Stimulated activated CD4-positive, alpha-beta T cell treated with anti-CD3 and anti-CD28 coated beads, TNF-alpha, amount 100 ng/mL, for 48 hours (primary cell): Measurements from ENCODE around the gene ADA.

ENCODE experiments used
- DNase-seq, 3 donors: peaks; one replicate each; pipeline ENCODE4 v3.0.0-alpha.2; 2020; ENCODE audit warnings: low read depth in 3 of 3

Gene ADA

DNA sequence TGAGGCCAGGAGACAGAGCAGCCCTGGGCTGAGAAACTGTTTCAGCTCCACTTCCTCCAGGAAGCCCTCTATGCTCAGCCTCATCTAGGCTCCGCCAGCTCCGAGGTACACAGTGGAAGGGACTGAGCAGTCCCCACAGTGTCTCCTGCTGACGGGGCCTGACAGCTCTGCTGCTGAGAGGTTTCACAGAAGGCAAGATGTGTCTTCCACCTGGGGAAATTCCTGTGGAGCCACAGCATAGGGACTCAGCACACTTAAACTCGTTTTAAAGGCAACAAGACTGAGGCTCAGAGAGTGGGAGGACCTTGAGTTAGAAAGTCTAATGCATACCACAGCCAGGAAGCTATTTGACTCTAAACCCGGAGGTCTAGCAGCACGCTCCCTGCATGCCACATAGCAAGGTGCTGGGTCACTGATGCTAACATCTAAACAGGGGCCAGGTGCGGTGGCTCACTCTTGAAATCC, 6.8 kb downstream of the ADA start:
- no peak for DNase-seq

DNA sequence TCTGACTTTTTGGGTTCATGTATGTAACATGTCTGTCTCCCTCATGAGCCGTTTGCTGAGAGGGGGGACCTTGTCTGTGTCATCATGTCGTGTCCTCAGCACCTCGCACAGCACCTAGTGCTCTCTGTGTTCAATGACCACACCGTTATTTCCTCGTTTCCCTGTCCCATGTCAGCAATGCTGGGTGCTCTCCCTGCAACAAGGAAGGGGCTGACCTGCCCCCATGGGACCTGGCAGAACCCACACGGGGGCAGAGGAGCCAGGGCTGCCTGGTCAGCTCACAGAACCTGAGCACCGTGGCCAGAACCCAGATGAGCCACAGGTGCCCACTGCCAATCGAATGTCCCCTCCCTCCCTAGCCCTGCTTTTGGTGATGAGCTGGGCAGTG, 7.3 kb downstream of the ADA start:
- DNase-seq, result no peak

DNA sequence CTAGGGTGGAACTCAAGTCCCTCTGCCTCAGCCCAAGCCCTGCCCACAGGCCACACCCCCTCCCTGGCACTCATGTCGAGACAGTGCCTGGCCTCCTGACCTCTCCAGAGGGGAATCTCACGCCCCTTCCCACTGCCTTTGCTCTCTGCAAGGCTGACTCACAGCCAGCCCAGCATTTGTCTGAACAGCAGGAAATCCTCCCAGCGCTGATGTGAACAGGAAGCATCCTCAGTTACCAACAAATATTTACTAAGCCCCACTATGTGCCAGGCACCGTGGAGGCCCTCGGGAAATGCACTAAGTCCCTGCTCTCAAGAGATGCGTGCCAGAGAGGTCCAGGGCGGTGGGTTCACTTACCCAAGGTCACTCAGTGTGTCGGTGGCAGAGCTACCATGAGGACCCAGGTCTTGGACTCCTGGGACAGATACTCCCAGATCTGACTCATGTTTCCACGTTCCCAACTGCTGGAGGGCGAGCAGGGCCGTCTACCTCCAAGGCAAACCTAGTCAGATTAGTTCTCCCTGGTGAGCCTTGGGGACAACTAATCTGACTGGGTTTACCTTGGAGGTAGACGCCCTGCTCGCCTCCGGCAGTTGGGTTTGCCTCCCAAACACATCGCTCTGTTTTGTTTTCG, 7.8 kb downstream of the ADA start:
- DNase-seq, result no peak

DNA sequence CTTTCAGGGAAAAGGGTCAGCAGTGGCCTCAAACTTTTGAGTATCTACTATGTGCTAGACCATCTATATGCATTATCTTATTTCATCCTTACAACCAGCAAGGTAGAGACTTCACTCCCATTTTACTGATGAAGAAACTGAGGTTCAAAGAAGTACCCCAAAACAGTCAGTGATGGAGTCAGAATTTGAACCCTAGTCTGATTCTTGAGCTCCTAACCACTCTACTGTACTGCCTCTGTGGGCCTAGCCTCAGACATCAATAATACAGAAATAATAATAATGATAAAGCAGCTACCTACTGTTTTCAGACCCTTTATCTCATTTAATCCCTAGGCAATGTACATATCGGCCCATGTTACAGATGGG, 8.4 kb downstream of the ADA start:
- DNase-seq, result no peak

DNA sequence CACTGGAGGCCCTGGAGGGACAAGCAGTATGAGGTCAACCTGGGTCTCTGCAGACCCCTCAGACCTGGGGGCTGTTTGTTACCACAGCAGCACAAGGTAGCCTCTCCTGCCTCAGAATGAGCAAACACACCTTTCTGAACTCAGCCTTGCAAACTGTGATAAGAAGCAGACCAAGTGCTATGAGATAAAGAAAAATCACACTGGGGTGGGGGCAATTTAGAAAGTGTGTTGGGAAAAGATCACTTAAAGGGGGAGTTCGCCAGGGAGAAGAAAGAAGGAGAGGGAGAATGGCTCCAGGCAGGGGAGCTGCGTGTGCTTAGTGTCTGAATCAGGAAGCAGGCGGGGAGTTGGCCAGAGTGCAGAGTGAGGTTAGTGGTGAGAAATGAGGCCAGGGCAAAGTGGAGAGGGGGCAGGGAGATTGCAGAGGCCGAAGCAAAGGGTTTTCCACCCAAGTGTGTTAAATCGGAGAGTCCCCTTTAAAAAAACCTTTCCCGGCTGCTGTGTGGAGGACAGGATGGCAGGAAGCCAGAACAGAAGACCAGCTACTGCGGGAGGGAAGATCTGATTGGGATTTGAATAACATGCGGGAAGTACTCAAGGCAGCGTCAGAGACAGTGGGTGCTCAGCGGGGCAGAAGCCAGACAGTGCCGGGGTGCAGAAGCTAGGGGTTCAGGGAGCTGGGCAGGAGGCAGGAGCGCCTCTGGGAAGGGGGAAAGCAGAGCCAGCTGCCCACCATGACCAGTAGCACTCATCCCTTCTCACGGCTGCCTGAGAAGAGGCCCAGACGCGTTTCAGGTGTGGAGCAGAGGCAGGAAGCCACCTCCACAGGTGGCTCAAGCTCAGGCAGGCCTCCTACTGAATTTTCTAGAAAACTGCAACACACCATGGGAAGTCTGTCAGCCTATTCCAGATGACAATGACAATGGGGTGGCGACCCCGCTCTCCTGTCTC, 9.0 kb downstream of the ADA start:
- no peak for DNase-seq

GRCh38 chr20:44641325-44641724, 10.2 kb downstream of the ADA start:
- no peak for DNase-seq

- no peak for DNase-seq
Observed at GRCh38 chr20:44640522-44640921, 11.0 kb downstream of the ADA start.

- DNase-seq, result no peak
Observed at GRCh38 chr20:44637522-44638372, 13.8 kb downstream of the ADA start.

DNA sequence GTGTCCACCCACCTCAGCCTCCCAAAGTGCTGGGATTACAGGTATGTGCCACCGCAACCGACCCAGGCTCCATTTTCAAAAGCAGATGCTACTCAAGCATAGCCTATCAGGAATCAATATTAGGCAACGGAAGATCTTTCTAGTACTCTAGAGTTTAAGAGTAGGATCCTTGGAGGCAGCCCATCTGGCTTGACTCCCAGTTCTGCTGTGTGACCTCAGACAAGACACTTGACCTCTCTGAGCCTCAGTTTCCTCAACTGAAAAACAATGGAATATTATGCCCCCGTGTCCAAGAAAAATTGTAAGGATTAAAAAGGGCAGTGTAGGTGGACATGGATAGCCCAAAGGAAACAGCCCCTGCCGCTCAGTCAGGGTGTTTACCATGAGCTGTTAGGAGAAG, 14.5 kb downstream of the ADA start:
- DNase-seq, result no peak

- no peak for DNase-seq
Observed at GRCh38 chr20:44635877-44636276, 15.6 kb downstream of the ADA start.

GRCh38 chr20:44633872-44634600, 17.5 kb downstream of the ADA start:
- DNase-seq, result no peak

DNA sequence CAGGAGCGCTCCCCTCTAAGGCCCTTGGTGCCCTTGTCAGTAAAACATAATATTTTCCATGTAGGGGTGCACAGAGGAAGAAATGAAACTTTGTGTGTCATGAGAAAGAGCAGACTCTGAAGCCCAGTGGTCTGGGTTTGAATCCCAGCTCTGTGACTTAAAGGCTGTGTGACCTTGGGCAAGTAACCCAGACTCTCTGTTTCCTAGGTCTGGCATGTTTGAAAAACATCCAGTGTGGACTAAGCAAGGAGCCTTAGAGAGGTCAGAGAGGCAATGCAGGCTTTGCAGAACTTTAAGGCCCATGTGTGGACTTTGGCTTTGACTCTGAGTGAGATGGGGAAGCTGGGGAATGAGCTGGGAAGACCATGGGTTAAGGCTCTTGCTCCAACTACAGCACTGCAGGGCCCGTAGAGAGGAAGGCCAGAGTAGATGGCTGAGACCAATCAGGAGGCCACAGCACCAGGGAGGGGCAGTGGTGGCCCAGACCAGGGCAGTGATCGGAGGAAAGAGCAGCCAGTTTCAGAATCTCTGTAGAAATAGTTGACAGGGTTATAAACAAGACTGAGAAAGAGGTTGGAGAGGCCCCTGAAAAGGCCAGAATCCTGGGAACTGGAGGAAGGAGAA, 18.2 kb downstream of the ADA start:
- DNase-seq, result no peak

DNA sequence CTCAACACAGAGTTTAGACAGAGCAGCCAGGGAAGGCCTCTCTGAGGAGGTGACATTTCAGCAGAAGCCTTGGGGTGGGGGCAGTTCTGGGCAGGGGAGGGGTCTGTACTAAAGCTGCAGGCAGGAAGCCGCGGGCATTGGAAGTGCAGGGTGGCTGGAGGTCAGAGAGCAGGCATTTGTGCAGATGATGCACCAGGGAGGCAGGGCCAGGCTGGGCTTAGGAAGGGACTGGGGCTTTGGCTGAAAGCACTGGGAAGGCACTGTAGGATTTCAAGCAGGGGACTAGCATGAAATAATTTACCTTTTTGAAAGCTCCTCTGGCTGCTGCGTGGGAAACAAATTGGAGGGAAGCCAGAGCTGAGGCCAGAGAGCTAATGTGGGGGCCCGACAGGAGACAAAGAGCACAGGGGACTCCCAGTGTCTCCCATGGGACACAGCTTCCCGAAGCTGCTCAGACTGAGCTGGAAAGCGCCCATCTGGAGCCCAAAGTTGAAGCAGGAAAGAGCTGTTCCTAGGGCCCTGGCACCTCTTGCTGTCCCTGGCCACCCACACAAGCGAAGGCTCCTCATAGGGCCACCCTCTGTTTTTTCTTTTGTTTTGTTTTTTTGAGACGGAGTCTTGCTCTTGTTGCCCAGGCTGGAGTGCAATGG, 19.3 kb downstream of the ADA start:
- DNase-seq, result no peak

GRCh38 chr20:44630297-44630696, 21.2 kb downstream of the ADA start:
- DNase-seq, result no peak

DNA sequence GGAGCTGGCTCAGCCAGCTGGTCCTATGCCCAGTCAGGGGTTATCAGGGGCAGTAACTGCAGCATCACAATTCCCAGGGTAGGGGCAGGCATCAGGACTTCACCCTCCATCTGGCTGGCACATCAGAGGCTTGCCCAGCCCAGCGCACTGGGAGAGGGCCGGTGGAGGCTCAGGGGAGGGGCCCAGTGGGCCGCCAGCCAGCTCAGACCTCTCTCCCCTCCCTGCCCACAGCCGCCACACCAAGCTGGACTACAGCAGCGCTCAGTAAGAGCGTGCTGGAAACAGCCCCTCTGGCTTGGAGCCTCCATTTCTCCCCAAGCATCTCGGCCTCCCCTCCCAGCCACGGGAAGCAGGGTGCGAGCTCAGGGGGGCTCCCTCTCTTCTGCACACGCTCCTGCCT, 22.0 kb downstream of the ADA start:
- DNase-seq, result no peak

- DNase-seq, result no peak
Observed at GRCh38 chr20:44629017-44629385, 22.5 kb downstream of the ADA start.

GRCh38 chr20:44627364-44628010, 24.0 kb downstream of the ADA start:
- no peak for DNase-seq

DNA sequence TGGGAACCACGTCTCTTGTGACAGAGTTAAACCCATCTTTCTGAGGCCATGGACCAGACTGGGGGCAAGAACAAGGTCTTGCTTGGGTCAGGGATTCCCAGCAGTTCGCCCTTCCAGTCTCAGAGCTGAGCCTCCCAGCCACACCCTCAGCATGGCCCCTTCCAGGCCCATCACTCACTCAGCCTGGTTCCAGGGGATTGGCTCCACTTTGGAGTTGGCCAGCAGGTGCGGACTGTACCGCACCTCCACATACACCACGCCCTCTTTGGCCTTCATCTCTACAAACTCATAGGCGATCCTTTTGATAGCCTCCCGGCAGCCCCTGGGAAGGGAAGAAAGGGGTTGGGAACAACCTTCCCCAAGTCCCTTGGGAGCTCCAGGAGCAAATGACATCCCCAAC, 25.2 kb downstream of the ADA start:
- no peak for DNase-seq

DNA sequence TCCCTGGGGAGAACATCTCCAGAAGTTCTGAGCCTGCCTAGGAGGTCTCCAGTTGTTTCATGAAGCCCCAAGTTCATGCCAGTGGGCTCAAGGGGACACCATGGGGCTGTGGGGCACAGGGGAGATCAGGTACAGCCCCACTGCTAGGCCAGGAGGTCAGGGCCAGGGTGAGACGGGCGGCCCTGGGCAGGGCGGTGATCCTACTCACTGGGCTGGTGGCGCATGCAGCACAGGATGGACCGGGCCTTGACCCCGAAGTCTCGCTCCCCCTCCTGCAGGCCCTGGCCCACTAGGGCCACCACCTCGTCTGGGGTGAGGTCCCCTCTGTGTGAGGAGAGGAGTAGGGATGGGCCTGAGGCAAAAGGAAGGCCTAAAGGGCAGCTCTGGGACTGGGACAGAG, 26.1 kb downstream of the ADA start:
- DNase-seq, result no peak

DNA sequence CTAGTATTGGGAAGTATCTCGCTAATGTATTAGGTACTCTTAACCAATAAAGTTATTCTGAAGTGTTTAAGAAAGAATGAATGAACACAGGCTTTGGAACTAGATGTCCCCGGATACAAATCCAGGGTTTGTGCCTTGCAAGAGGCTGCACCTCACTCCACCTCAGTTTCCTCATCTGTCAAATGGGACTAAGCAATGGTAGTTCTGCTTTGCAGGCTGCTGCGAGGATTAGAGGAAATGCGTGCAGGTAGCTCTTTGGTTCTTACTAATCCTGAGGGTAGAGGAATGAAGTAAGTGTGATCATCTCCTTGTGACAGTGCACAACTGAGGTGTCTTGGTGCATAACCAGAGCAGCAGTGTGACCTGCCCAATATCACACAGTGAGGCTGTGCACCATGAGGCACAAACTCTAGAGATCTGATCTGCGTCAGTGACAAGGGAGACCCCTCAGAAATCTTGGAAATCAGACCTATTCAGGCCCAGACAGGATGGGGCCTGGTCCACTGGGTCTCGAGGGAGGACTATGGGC, 26.7 kb downstream of the ADA start:
- DNase-seq, result no peak
